GM12891 (cell line): ENCODE measurements around the gene SETD2.

Experiments
- POLR2A ChIP-seq: IDR thresholded peaks from 2 replicates; pipeline ENCODE4 v1.6.1; 2011; ENCODE audit warnings: low read depth, low read length, control low read depth
- POLR2AphosphoS5 ChIP-seq: IDR thresholded peaks from 2 replicates; pipeline ENCODE4 v1.6.1; 2011; ENCODE audit warnings: low read depth, low read length, control low read depth

GRCh38 chr3:47096959-47097358, 67.0 kb downstream of the SETD2 start:
- TF ChIP-seq POLR2AphosphoS5 (no peak), POLR2A (no peak)
